OCI-LY7 (cell line): Measurements from ENCODE around the gene GPR139. TPM values are rescaled to one million over a fixed set of nuclear protein-coding genes. Genes with fewer than 3 reads are reported as not detected.

Experiments used
- BruUV-seq: library from RNA; stranded (reverse); fragments of 400-500 nt; replicated peaks from 2 replicates; lab custom pipeline; 2021; lab: Mats Ljungman, UMichigan
- CTCF ChIA-PET: fragments of 300-600 bp; sonication (Branson Sonifier 250); formaldehyde crosslinking; loops from one replicate; lab custom pipeline; 2022; ENCODE audit warnings: antibody characterized with exemption; ENCODE audit not compliant: unreplicated experiment; lab: Charles Lee
- POLR2A ChIA-PET: fragments of 300-600 bp; sonication (Branson Sonifier 250); formaldehyde crosslinking; loops from one replicate; lab custom pipeline; 2022; ENCODE audit warnings: antibody characterized with exemption; lab: Charles Lee
- DNase-seq: peaks from one replicate; pipeline ENCODE4 v3.0.0-alpha.2; 2015; ENCODE audit warnings: low spot score
- H2AFZ ChIP-seq: fragments of 200-600 bp; sonication (generic), shearing (Covaris generic); 2 replicates; pipeline ENCODE4 v1.6.1; 2014; ENCODE audit warnings: mild to moderate bottlenecking, antibody characterized with exemption, low read length, moderate library complexity
- H3K27ac ChIP-seq: fragments of 200-600 bp; sonication (generic); 2 replicates; pipeline ENCODE4 v1.5.1; 2014; ENCODE audit warnings: mixed run types, low read depth, mild to moderate bottlenecking, moderate library complexity, low read length, inconsistent platforms; ENCODE audit not compliant: poor library complexity, severe bottlenecking
- H3K36me3 ChIP-seq: fragments of 200-600 bp; sonication (generic); 2 replicates; pipeline ENCODE4 v1.6.1; 2014; ENCODE audit warnings: mild to moderate bottlenecking, antibody characterized with exemption, low read length, moderate library complexity, mixed read lengths; ENCODE audit not compliant: insufficient read depth
- H3K4me1 ChIP-seq: fragments of 200-600 bp; sonication (generic); 2 replicates; pipeline ENCODE4 v1.5.1; 2014; ENCODE audit warnings: mild to moderate bottlenecking, low read length; ENCODE audit not compliant: insufficient read depth, poor library complexity, severe bottlenecking
- H3K4me2 ChIP-seq: fragments of 200-600 bp; sonication (generic); 2 replicates; pipeline ENCODE4 v1.6.1; 2014; ENCODE audit warnings: mild to moderate bottlenecking, low read length
- H3K4me3 ChIP-seq: fragments of 200-600 bp; sonication (generic); 2 replicates; pipeline ENCODE4 v1.5.1; 2014; ENCODE audit warnings: mild to moderate bottlenecking, low read depth, low read length; ENCODE audit not compliant: poor library complexity, severe bottlenecking
- H3K79me2 ChIP-seq: fragments of 200-600 bp; sonication (generic); 2 replicates; pipeline ENCODE4 v1.6.1; 2016; ENCODE audit warnings: low read depth, mild to moderate bottlenecking, low read length, moderate library complexity, mixed read lengths; ENCODE audit not compliant: insufficient read depth
- H3K9me2 ChIP-seq: fragments of 200-600 bp; sonication (generic); 2 replicates; pipeline ENCODE4 v1.6.1; 2016; ENCODE audit warnings: mild to moderate bottlenecking, low read length, mixed read lengths; ENCODE audit not compliant: insufficient read depth
- H3K9me3 ChIP-seq: fragments of 200-600 bp; sonication (generic); 2 replicates; pipeline ENCODE4 v1.6.1; 2014; ENCODE audit warnings: mild to moderate bottlenecking, mixed run types, low read length, mixed read lengths
- H4K20me1 ChIP-seq: fragments of 200-600 bp; sonication (generic); 2 replicates; pipeline ENCODE4 v1.6.1; 2014; ENCODE audit warnings: mild to moderate bottlenecking, antibody characterized with exemption, low read length, moderate library complexity, mixed read lengths; ENCODE audit not compliant: insufficient read depth
- EZH2phosphoT487 ChIP-seq: fragments of 200-600 bp; sonication (generic); IDR thresholded peaks from 2 replicates; pipeline ENCODE4 v1.6.1; 2018; ENCODE audit warnings: low read depth, borderline replicate concordance, mild to moderate bottlenecking, mixed run types, antibody characterized with exemption, low read length, moderate library complexity, mixed read lengths
- intact Hi-C: fragments of 100-400 bp; cut with micrococcal nuclease; formaldehyde crosslinking; loops from one replicate; pipeline ENCODE4 v1.10.0; 2022; ENCODE audit not compliant: unreplicated experiment
- total RNA-seq, 2 experiments: library from RNA; depleted of rRNA in 1 of 2; stranded (reverse); fragments of >200 nt in 1 of 2; shearing (Covaris generic) in 1 of 2; gene quantifications; 2 replicates each; pipeline ENCODE4 v1.2.3, GENCODE V29; 2014 to 2022
- TF ChIP-seq, protein P1 (sequence below): fragments of 200-600 bp; sonication (generic); conservative IDR thresholded peaks from 2 replicates; pipeline ENCODE4 v1.5.1; 2014; ENCODE audit warnings: mild to moderate bottlenecking, antibody characterized with exemption, low read length, moderate library complexity, mixed read lengths

GPR139 gene
- total RNA-seq, 2 experiments from 2014 or later, result not detected

DNA sequence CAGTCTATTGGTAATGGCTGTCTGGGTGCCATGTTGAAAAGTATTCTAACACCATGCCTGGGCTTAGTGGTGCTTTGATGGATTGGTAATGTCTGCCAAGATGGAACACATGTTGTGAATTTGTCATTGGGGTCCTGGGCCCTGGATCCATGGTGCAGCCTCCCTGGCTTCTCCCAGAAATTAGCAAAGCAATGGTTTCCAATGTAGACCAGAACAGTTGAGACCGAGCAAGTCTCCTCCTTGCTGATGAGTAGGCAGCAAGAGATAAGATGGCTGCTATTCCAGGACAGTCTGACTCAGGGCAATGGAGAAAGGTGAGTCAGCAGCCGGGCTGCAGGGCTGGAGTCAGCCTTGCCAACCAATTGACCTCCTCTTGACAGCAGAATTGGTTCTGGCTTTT, 30.8 kb downstream of the GPR139 start:
- DNase-seq, result no peak
- POLR2A ChIA-PET, result no interaction called here
- H3K4me3 ChIP-seq, result no peak overlapping the region
- H3K9me2 ChIP-seq, result no peaks in the 10 kb centered on the region
- no TSS peak for BruUV-seq
- no peaks in the 10 kb centered on the region for H3K79me2 ChIP-seq
- H3K4me2 ChIP-seq, result no peak overlapping the region
- no peaks in the 10 kb centered on the region for H4K20me1 ChIP-seq
- intact Hi-C loops, result no loop called here
- H3K27ac ChIP-seq, result no peak overlapping the region
- H3K36me3 ChIP-seq, result no peaks in the 10 kb centered on the region
- CTCF ChIA-PET, result no interaction called here
- no peaks in the 10 kb centered on the region for H3K4me1 ChIP-seq
- TF ChIP-seq EZH2phosphoT487, result no peak
- no peak overlapping the region for H2AFZ ChIP-seq
- no peaks in the 10 kb centered on the region for H3K9me3 ChIP-seq

DNA sequence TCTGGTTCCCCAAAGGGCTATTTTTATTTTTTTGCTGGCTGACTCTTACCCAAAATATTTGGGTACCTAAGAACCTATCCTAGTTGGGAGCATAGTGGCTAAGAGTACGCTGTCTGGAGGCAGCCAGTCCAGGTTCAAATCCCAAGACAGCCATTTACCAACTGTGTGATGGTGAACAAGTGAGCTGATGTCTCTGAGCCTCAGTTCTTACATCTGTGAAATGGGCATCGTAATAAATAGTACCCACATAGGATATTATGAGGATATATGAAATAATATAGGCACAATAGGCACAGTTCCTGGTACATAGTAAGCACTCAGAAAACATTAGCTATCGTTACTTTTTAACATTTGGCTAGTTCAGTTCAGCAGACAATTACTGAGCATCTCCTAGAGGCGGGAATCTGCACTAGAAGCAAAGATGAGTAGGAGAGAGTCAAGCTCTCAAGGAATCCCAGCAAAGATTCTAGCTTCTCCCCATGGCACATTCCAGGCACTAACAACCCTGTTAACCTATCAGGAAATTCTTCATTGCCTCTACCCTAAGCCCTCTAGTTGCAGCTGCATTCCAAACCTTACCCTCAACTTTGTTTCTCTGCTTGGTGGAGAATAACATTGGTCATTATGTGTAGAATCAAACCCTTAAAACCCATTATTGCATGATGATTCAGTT, 31.6 kb downstream of the GPR139 start:
- TF ChIP-seq EZH2phosphoT487, result no peak
- TF ChIP-seq, protein P1, sequence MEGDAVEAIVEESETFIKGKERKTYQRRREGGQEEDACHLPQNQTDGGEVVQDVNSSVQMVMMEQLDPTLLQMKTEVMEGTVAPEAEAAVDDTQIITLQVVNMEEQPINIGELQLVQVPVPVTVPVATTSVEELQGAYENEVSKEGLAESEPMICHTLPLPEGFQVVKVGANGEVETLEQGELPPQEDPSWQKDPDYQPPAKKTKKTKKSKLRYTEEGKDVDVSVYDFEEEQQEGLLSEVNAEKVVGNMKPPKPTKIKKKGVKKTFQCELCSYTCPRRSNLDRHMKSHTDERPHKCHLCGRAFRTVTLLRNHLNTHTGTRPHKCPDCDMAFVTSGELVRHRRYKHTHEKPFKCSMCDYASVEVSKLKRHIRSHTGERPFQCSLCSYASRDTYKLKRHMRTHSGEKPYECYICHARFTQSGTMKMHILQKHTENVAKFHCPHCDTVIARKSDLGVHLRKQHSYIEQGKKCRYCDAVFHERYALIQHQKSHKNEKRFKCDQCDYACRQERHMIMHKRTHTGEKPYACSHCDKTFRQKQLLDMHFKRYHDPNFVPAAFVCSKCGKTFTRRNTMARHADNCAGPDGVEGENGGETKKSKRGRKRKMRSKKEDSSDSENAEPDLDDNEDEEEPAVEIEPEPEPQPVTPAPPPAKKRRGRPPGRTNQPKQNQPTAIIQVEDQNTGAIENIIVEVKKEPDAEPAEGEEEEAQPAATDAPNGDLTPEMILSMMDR, result no peak
- Histone ChIP-seq H3K9me3 (no peaks in the 10 kb centered on the region), H4K20me1 (no peaks in the 10 kb centered on the region), H3K36me3 (no peaks in the 10 kb centered on the region), H3K9me2 (no peaks in the 10 kb centered on the region), H3K27ac (no peak overlapping the region), H3K4me1 (no peaks in the 10 kb centered on the region), H3K4me3 (no peak overlapping the region), H3K79me2 (no peaks in the 10 kb centered on the region), H2AFZ (no peak overlapping the region), H3K4me2 (no peak overlapping the region)
- intact Hi-C loops, result no loop called here
- no peak for DNase-seq
- BruUV-seq, result no TSS peak
- ChIA-PET POLR2A (no interaction called here), CTCF (no interaction called here)

DNA sequence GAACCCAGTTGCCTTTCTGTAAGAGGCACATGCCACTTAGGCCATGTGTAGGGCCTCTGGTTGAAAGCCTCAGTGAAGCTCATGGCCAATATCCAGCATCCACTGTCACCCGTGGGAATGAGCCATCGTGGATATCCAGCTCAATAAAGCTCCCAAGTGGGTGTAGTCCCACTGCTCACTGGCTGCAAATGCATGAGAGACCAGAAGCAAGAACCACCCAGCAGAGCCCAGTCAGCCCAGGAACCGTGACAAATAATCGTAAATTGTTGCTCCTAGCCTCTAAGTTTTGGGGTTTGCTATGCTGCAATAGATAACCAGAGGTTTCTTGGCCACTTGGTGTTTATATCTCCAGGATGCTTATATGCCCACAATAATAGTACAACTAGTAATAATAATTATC, 33.7 kb downstream of the GPR139 start:
- Histone ChIP-seq H3K9me3 (no peaks in the 10 kb centered on the region), H2AFZ (no peak overlapping the region), H3K4me3 (no peak overlapping the region), H3K4me1 (no peaks in the 10 kb centered on the region), H3K36me3 (no peaks in the 10 kb centered on the region), H3K27ac (no peak overlapping the region), H4K20me1 (no peaks in the 10 kb centered on the region), H3K79me2 (no peaks in the 10 kb centered on the region), H3K9me2 (no peaks in the 10 kb centered on the region), H3K4me2 (no peak overlapping the region)
- no TSS peak for BruUV-seq
- TF ChIP-seq EZH2phosphoT487, result no peak
- TF ChIP-seq, protein P1, result no peak
- intact Hi-C loops, result no loop called here
- no peak for DNase-seq
- POLR2A ChIA-PET, result no interaction called here
- CTCF ChIA-PET, result no interaction called here
